ENCODE results near the gene HSPA5.
A peak's percentile ranks its signal among the peaks of the same experiment; 100 is the strongest.
"Not testable (repeated sequence)": the region's sequence is repeated elsewhere in the genome, so short reads cannot be mapped to it uniquely, and the experiment has no call there.

The HSPA5 gene

GRCh38 chr9:125239631-125240597 lies 1.2 kb downstream of the HSPA5 start:
- peaks cover 11% of the 10 kb centered on the region for H3K36me3 ChIP-seq (ENCODE audit: control insufficient read depth, insufficient read depth, low read length)
- H3K9ac ChIP-seq (ENCODE audit: low read length) = peak overlapping the region; percentile 68
- H3K27me3 ChIP-seq (ENCODE audit: control insufficient read depth, insufficient read depth, low read length) = no peaks in the 10 kb centered on the region
- no peaks in the 10 kb centered on the region for H3K9me3 ChIP-seq (ENCODE audit: control insufficient read depth, low read length)
- H3K4me3 ChIP-seq (ENCODE audit: low read length) = peak overlapping the region; percentile 34
- H3K4me1 ChIP-seq (ENCODE audit: control insufficient read depth, insufficient read depth, low read length) = peaks cover 37% of the 10 kb centered on the region

- H3K36me3 ChIP-seq (ENCODE audit: control insufficient read depth, insufficient read depth, low read length) = peaks cover 14% of the 10 kb centered on the region
- peaks cover 37% of the 10 kb centered on the region for H3K4me1 ChIP-seq (ENCODE audit: control insufficient read depth, insufficient read depth, low read length)
- no peaks in the 10 kb centered on the region for H3K9me3 ChIP-seq (ENCODE audit: control insufficient read depth, low read length)
- peak overlapping the region; percentile 14 for H3K4me3 ChIP-seq (ENCODE audit: low read length)
- H3K9ac ChIP-seq (ENCODE audit: low read length) = peak overlapping the region; percentile 19
- no peaks in the 10 kb centered on the region for H3K27me3 ChIP-seq (ENCODE audit: control insufficient read depth, insufficient read depth, low read length)
These were observed 2.2 kb downstream of the HSPA5 start for GRCh38 chr9:125238915-125239446.

GRCh38 chr9:125238127-125238914 lies 2.8 kb downstream of the HSPA5 start:
- no peaks in the 10 kb centered on the region for H3K9me3 ChIP-seq (ENCODE audit: control insufficient read depth, low read length)
- H3K4me1 ChIP-seq (ENCODE audit: control insufficient read depth, insufficient read depth, low read length) = peaks cover 37% of the 10 kb centered on the region
- H3K9ac ChIP-seq (ENCODE audit: low read length) = peak overlapping the region; percentile 19
- H3K27me3 ChIP-seq (ENCODE audit: control insufficient read depth, insufficient read depth, low read length) = no peaks in the 10 kb centered on the region
- peaks cover 14% of the 10 kb centered on the region for H3K36me3 ChIP-seq (ENCODE audit: control insufficient read depth, insufficient read depth, low read length)
- H3K4me3 ChIP-seq (ENCODE audit: low read length) = no peak overlapping the region

GRCh38 chr9:125236520-125237159 lies 4.5 kb downstream of the HSPA5 start:
- H3K4me3 ChIP-seq (ENCODE audit: low read length); H3K9ac ChIP-seq (ENCODE audit: low read length); H3K27me3 ChIP-seq (ENCODE audit: control insufficient read depth, insufficient read depth, low read length); H3K9me3 ChIP-seq (ENCODE audit: control insufficient read depth, low read length): not testable (repeated sequence)
- Histone ChIP-seq H3K36me3 (ENCODE audit: control insufficient read depth, insufficient read depth, low read length) (peaks cover 14% of the 10 kb centered on the region), H3K4me1 (ENCODE audit: control insufficient read depth, insufficient read depth, low read length) (peaks cover 30% of the 10 kb centered on the region)

GRCh38 chr9:125235804-125236519 lies 5.2 kb downstream of the HSPA5 start:
- no peak overlapping the region for H3K9ac ChIP-seq (ENCODE audit: low read length)
- H3K4me1 ChIP-seq (ENCODE audit: control insufficient read depth, insufficient read depth, low read length) = peaks cover 30% of the 10 kb centered on the region

GRCh38 chr9:125234099-125234498 lies 7.0 kb downstream of the HSPA5 start:
- not testable (repeated sequence) for H3K9ac ChIP-seq (ENCODE audit: low read length); H3K9me3 ChIP-seq (ENCODE audit: control insufficient read depth, low read length); H3K4me3 ChIP-seq (ENCODE audit: low read length); H3K27me3 ChIP-seq (ENCODE audit: control insufficient read depth, insufficient read depth, low read length)
- H3K4me1 ChIP-seq (ENCODE audit: control insufficient read depth, insufficient read depth, low read length) = peaks cover 26% of the 10 kb centered on the region
- peaks cover 14% of the 10 kb centered on the region for H3K36me3 ChIP-seq (ENCODE audit: control insufficient read depth, insufficient read depth, low read length)

More at GRCh38 chr9:125235804-125236519, 5.2 kb downstream of the HSPA5 start:
- no peak overlapping the region for H3K4me3 ChIP-seq (ENCODE audit: low read length)
- no peaks in the 10 kb centered on the region for H3K9me3 ChIP-seq (ENCODE audit: control insufficient read depth, low read length)
- H3K36me3 ChIP-seq (ENCODE audit: control insufficient read depth, insufficient read depth, low read length) = peaks cover 14% of the 10 kb centered on the region
- no peaks in the 10 kb centered on the region for H3K27me3 ChIP-seq (ENCODE audit: control insufficient read depth, insufficient read depth, low read length)

- no peaks in the 10 kb centered on the region for H3K9me3 ChIP-seq (ENCODE audit: control insufficient read depth, low read length)
- no peaks in the 10 kb centered on the region for H3K27me3 ChIP-seq (ENCODE audit: control insufficient read depth, insufficient read depth, low read length)
- H3K36me3 ChIP-seq (ENCODE audit: control insufficient read depth, insufficient read depth, low read length) = peaks cover 14% of the 10 kb centered on the region
- no peak overlapping the region for H3K4me3 ChIP-seq (ENCODE audit: low read length)
- H3K4me1 ChIP-seq (ENCODE audit: control insufficient read depth, insufficient read depth, low read length) = peaks cover 22% of the 10 kb centered on the region
- no peak overlapping the region for H3K9ac ChIP-seq (ENCODE audit: low read length)
These were observed 7.5 kb downstream of the HSPA5 start for GRCh38 chr9:125233678-125234077.

- Histone ChIP-seq H3K9ac (ENCODE audit: low read length) (no peak overlapping the region), H3K27me3 (ENCODE audit: control insufficient read depth, insufficient read depth, low read length) (no peaks in the 10 kb centered on the region), H3K4me1 (ENCODE audit: control insufficient read depth, insufficient read depth, low read length) (no peaks in the 10 kb centered on the region), H3K9me3 (ENCODE audit: control insufficient read depth, low read length) (no peaks in the 10 kb centered on the region), H3K4me3 (ENCODE audit: low read length) (no peak overlapping the region), H3K36me3 (ENCODE audit: control insufficient read depth, insufficient read depth, low read length) (no peaks in the 10 kb centered on the region)
These were observed 13.4 kb downstream of the HSPA5 start for GRCh38 chr9:125227761-125228160.

- H3K27me3 ChIP-seq (ENCODE audit: control insufficient read depth, insufficient read depth, low read length); H3K9me3 ChIP-seq (ENCODE audit: control insufficient read depth, low read length); H3K4me1 ChIP-seq (ENCODE audit: control insufficient read depth, insufficient read depth, low read length); H3K9ac ChIP-seq (ENCODE audit: low read length); H3K4me3 ChIP-seq (ENCODE audit: low read length); H3K36me3 ChIP-seq (ENCODE audit: control insufficient read depth, insufficient read depth, low read length): not testable (repeated sequence)
These were observed 16.3 kb downstream of the HSPA5 start for GRCh38 chr9:125224858-125225257.

- H3K4me3 ChIP-seq (ENCODE audit: low read length) = no peak overlapping the region
- H3K36me3 ChIP-seq (ENCODE audit: control insufficient read depth, insufficient read depth, low read length) = no peaks in the 10 kb centered on the region
- H3K27me3 ChIP-seq (ENCODE audit: control insufficient read depth, insufficient read depth, low read length) = no peaks in the 10 kb centered on the region
- H3K9me3 ChIP-seq (ENCODE audit: control insufficient read depth, low read length) = no peaks in the 10 kb centered on the region
- H3K9ac ChIP-seq (ENCODE audit: low read length) = no peak overlapping the region
- H3K4me1 ChIP-seq (ENCODE audit: control insufficient read depth, insufficient read depth, low read length) = no peaks in the 10 kb centered on the region
These were observed 22.5 kb downstream of the HSPA5 start for GRCh38 chr9:125218621-125219020.

- H3K27me3 ChIP-seq (ENCODE audit: control insufficient read depth, insufficient read depth, low read length) = no peaks in the 10 kb centered on the region
- no peaks in the 10 kb centered on the region for H3K9me3 ChIP-seq (ENCODE audit: control insufficient read depth, low read length)
- no peaks in the 10 kb centered on the region for H3K4me1 ChIP-seq (ENCODE audit: control insufficient read depth, insufficient read depth, low read length)
- H3K9ac ChIP-seq (ENCODE audit: low read length) = no peak overlapping the region
- H3K4me3 ChIP-seq (ENCODE audit: low read length) = no peak overlapping the region
- no peaks in the 10 kb centered on the region for H3K36me3 ChIP-seq (ENCODE audit: control insufficient read depth, insufficient read depth, low read length)
These were observed 27.0 kb downstream of the HSPA5 start for GRCh38 chr9:125214186-125214585.
